Osteoblast (primary cell): ENCODE results near the gene GRPR. TPM values are rescaled to one million over a fixed set of nuclear protein-coding genes. Genes with fewer than 3 reads are reported as not detected.
"Not testable (repeated sequence)": the region's sequence is repeated elsewhere in the genome, so short reads cannot be mapped to it uniquely, and the experiment has no call there.

ENCODE experiments used
- DNase-seq: peaks from one replicate; pipeline ENCODE4 v3.0.0; 2011; ENCODE audit warnings: low spot score, mixed read lengths; ENCODE audit not compliant: insufficient read length; ENCODE audit errors: missing footprints
- H2AFZ ChIP-seq: 2 replicates; pipeline ENCODE4 v1.6.0; 2011; ENCODE audit warnings: mild to moderate bottlenecking, low read length
- H3K27ac ChIP-seq: 2 replicates; pipeline ENCODE4 v1.5.1; 2011; ENCODE audit warnings: mild to moderate bottlenecking, low read depth, low read length, moderate library complexity
- H3K27me3 ChIP-seq: 2 replicates; pipeline ENCODE4 v1.6.0; 2012; ENCODE audit warnings: mild to moderate bottlenecking, control low read depth, inconsistent platforms, low read length, moderate library complexity; ENCODE audit not compliant: insufficient read depth
- H3K36me3 ChIP-seq: 2 replicates; pipeline ENCODE4 v1.5.1; 2011; ENCODE audit warnings: mild to moderate bottlenecking, low read length, control low read depth, moderate library complexity; ENCODE audit not compliant: insufficient read depth
- H3K4me1 ChIP-seq: 2 replicates; pipeline ENCODE4 v1.5.1; 2011; ENCODE audit warnings: mild to moderate bottlenecking, low read length, control low read depth, moderate library complexity; ENCODE audit not compliant: insufficient read depth
- H3K4me2 ChIP-seq: 2 replicates; pipeline ENCODE4 v1.6.0; 2011; ENCODE audit warnings: mild to moderate bottlenecking, low read length; ENCODE audit not compliant: insufficient read depth
- H3K4me3 ChIP-seq: fragments of 200-600 bp; sonication (generic); 3 replicates; pipeline ENCODE4 v1.5.1; 2012; ENCODE audit warnings: mild to moderate bottlenecking, low read length, inconsistent platforms; ENCODE audit not compliant: insufficient read depth
- H3K79me2 ChIP-seq: 2 replicates; pipeline ENCODE4 v1.6.0; 2012; ENCODE audit warnings: mild to moderate bottlenecking, low read length, control low read depth, inconsistent platforms; ENCODE audit not compliant: insufficient read depth
- H3K9me3 ChIP-seq: 2 replicates; pipeline ENCODE4 v1.5.1; 2011; ENCODE audit warnings: low read depth, low read length, control low read depth
- H4K20me1 ChIP-seq: 2 replicates; pipeline ENCODE4 v1.6.0; 2012; ENCODE audit warnings: mild to moderate bottlenecking, low read length, control low read depth; ENCODE audit not compliant: insufficient read depth
- CTCF ChIP-seq: IDR thresholded peaks from 2 replicates; pipeline ENCODE4 v1.5.1; 2011; ENCODE audit warnings: mild to moderate bottlenecking, low read depth, low read length, moderate library complexity; ENCODE audit errors: extremely low read depth
- total RNA-seq: library from RNA; depleted of rRNA; stranded (reverse); fragments of >200 nt; gene quantifications from 2 replicates; pipeline ENCODE4 v1.2.3, GENCODE V29; 2012

GRPR gene
- total RNA-seq, 1 donor = not detected

- no peaks in the 10 kb centered on the region for H3K79me2 ChIP-seq
- no peaks in the 10 kb centered on the region for H3K9me3 ChIP-seq
- no peak for DNase-seq
- no peak overlapping the region for H3K4me3 ChIP-seq
- TF ChIP-seq CTCF = no peak
- no peaks in the 10 kb centered on the region for H3K36me3 ChIP-seq
- H2AFZ ChIP-seq = no peak overlapping the region
- H3K4me2 ChIP-seq = no peak overlapping the region
- no peaks in the 10 kb centered on the region for H3K4me1 ChIP-seq
- H4K20me1 ChIP-seq = no peaks in the 10 kb centered on the region
- no peak overlapping the region for H3K27ac ChIP-seq
- H3K27me3 ChIP-seq = peaks cover 3% of the 10 kb centered on the region
Observed at GRCh38 chrX:16171944-16172343, 48.6 kb downstream of the GRPR start.

GRCh38 chrX:16172391-16172790 is 49.0 kb downstream of the GRPR start:
- H3K36me3 ChIP-seq = no peaks in the 10 kb centered on the region
- no peaks in the 10 kb centered on the region for H3K9me3 ChIP-seq
- no peak overlapping the region for H3K27ac ChIP-seq
- H3K4me3 ChIP-seq = no peak overlapping the region
- DNase-seq = no peak
- H4K20me1 ChIP-seq = no peaks in the 10 kb centered on the region
- TF ChIP-seq CTCF = no peak
- H3K4me2 ChIP-seq = no peak overlapping the region
- no peak overlapping the region for H2AFZ ChIP-seq
- H3K79me2 ChIP-seq = no peaks in the 10 kb centered on the region
- no peaks in the 10 kb centered on the region for H3K4me1 ChIP-seq
- H3K27me3 ChIP-seq = peaks cover 3% of the 10 kb centered on the region

- Histone ChIP-seq H3K27me3 (peaks cover 2% of the 10 kb centered on the region), H3K27ac (no peak overlapping the region), H3K36me3 (no peaks in the 10 kb centered on the region), H3K9me3 (no peaks in the 10 kb centered on the region), H2AFZ (no peak overlapping the region), H3K4me2 (no peak overlapping the region), H3K79me2 (no peaks in the 10 kb centered on the region), H4K20me1 (no peaks in the 10 kb centered on the region), H3K4me1 (no peaks in the 10 kb centered on the region), H3K4me3 (no peak overlapping the region)
- TF ChIP-seq CTCF = no peak
- no peak for DNase-seq
Observed at GRCh38 chrX:16175329-16176061, 52.1 kb downstream of the GRPR start.

- DNase-seq = no peak
- TF ChIP-seq CTCF = no peak
- no peaks in the 10 kb centered on the region for H3K9me3 ChIP-seq
- H3K27me3 ChIP-seq = no peaks in the 10 kb centered on the region
- no peak overlapping the region for H2AFZ ChIP-seq
- H3K4me3 ChIP-seq = no peak overlapping the region
- H3K27ac ChIP-seq = no peak overlapping the region
- no peaks in the 10 kb centered on the region for H4K20me1 ChIP-seq
- H3K4me2 ChIP-seq = no peak overlapping the region
- no peaks in the 10 kb centered on the region for H3K36me3 ChIP-seq
- H3K79me2 ChIP-seq = no peaks in the 10 kb centered on the region
- H3K4me1 ChIP-seq = no peaks in the 10 kb centered on the region
Observed at GRCh38 chrX:16177260-16177659, 53.9 kb downstream of the GRPR start.

GRCh38 chrX:16183843-16184242 is 60.5 kb downstream of the GRPR start:
- H3K4me3 ChIP-seq, DNase-seq, H3K9me3 ChIP-seq, H3K79me2 ChIP-seq, H2AFZ ChIP-seq, H3K27me3 ChIP-seq, H3K27ac ChIP-seq, H3K36me3 ChIP-seq, H4K20me1 ChIP-seq, H3K4me2 ChIP-seq: not testable (repeated sequence)
- peaks cover 22% of the 10 kb centered on the region for H3K4me1 ChIP-seq
